Loucy (cell line): ENCODE results near the gene NRP1.

Experiments
- H2AFZ ChIP-seq: fragments of 200-600 bp; sonication (generic); 2 replicates; pipeline ENCODE4 v1.6.0; 2016; ENCODE audit warnings: antibody characterized with exemption, mild to moderate bottlenecking, low read length, moderate library complexity
- H3F3A ChIP-seq: fragments of 200-600 bp; 2 replicates; pipeline ENCODE4 v1.6.0; 2016; ENCODE audit warnings: antibody characterized with exemption, low read depth, mild to moderate bottlenecking
- H3K27me3 ChIP-seq: fragments of 200-600 bp; sonication (generic); 2 replicates; pipeline ENCODE4 v1.6.1; 2014; ENCODE audit warnings: low read length, mild to moderate bottlenecking; ENCODE audit not compliant: insufficient read depth, poor library complexity, severe bottlenecking
- H3K36me3 ChIP-seq: fragments of 200-600 bp; sonication (generic); 2 replicates; pipeline ENCODE4 v1.6.1; 2016; ENCODE audit warnings: low read length; ENCODE audit not compliant: insufficient read depth
- H3K4me1 ChIP-seq: fragments of 200-600 bp; sonication (generic); 2 replicates; pipeline ENCODE4 v1.5.1; 2014; ENCODE audit warnings: low read length, mild to moderate bottlenecking; ENCODE audit not compliant: insufficient read depth, poor library complexity, severe bottlenecking
- H3K4me2 ChIP-seq: fragments of 200-600 bp; sonication (generic); 2 replicates; pipeline ENCODE4 v1.6.0; 2014; ENCODE audit warnings: antibody characterized with exemption, low read length, low read depth, mild to moderate bottlenecking; ENCODE audit not compliant: poor library complexity, severe bottlenecking
- H3K4me3 ChIP-seq: fragments of 200-600 bp; sonication (generic); 2 replicates; pipeline ENCODE4 v1.5.1; 2014; ENCODE audit warnings: low read length, mild to moderate bottlenecking, mixed read lengths; ENCODE audit not compliant: poor library complexity, severe bottlenecking
- H3K79me2 ChIP-seq: fragments of 200-600 bp; sonication (generic); 2 replicates; pipeline ENCODE4 v1.6.1; 2014; ENCODE audit warnings: low read length; ENCODE audit not compliant: insufficient read depth
- H3K9ac ChIP-seq: fragments of 200-600 bp; sonication (generic); 2 replicates; pipeline ENCODE4 v1.6.0; 2014; ENCODE audit warnings: mild to moderate bottlenecking, low read depth, low read length, moderate library complexity; ENCODE audit not compliant: poor library complexity, severe bottlenecking
- H3K9me2 ChIP-seq: fragments of 200-600 bp; sonication (generic); replicated peaks from 2 replicates; pipeline ENCODE4 v1.6.1; 2016; ENCODE audit warnings: low read depth, low read length, mixed read lengths
- H3K9me3 ChIP-seq: fragments of 200-600 bp; sonication (generic); 2 replicates; pipeline ENCODE4 v1.6.1; 2014; ENCODE audit warnings: mild to moderate bottlenecking, antibody characterized with exemption, low read length, low read depth; ENCODE audit not compliant: insufficient read depth
- H4K20me1 ChIP-seq: fragments of 200-600 bp; sonication (generic); 2 replicates; pipeline ENCODE4 v1.6.0; 2014; ENCODE audit warnings: antibody characterized with exemption, low read length, mild to moderate bottlenecking; ENCODE audit not compliant: insufficient read depth, poor library complexity, severe bottlenecking
- CTCF ChIP-seq: fragments of 200-600 bp; sonication (generic); conservative IDR thresholded peaks from 2 replicates; pipeline ENCODE4 v1.5.1; 2014; ENCODE audit warnings: mild to moderate bottlenecking, antibody characterized with exemption, low read length
- EZH2phosphoT487 ChIP-seq: fragments of 200-600 bp; IDR thresholded peaks from 2 replicates; pipeline ENCODE4 v1.6.1; 2018; ENCODE audit warnings: antibody characterized with exemption, mild to moderate bottlenecking, moderate library complexity, borderline replicate concordance

NRP1 gene

GRCh38 chr10:33152146-33152545 lies 182.3 kb downstream of the NRP1 start:
- Histone ChIP-seq H3K9ac (no peak overlapping the region), H3K4me2 (no peak overlapping the region), H3K4me3 (no peak overlapping the region), H3K79me2 (no peaks in the 10 kb centered on the region), H3K27me3 (no peaks in the 10 kb centered on the region), H3K4me1 (peaks cover 22% of the 10 kb centered on the region), H4K20me1 (no peaks in the 10 kb centered on the region), H3K36me3 (no peaks in the 10 kb centered on the region), H3F3A (no peaks in the 10 kb centered on the region), H3K9me2 (no peaks in the 10 kb centered on the region), H3K9me3 (no peaks in the 10 kb centered on the region), H2AFZ (no peak overlapping the region)
- TF ChIP-seq CTCF: no peak
- no peak for TF ChIP-seq EZH2phosphoT487

- no peak for TF ChIP-seq EZH2phosphoT487
- no peak for TF ChIP-seq CTCF
- H3K36me3 ChIP-seq: no peaks in the 10 kb centered on the region
Measured at GRCh38 chr10:33151344-33151864, 183.1 kb downstream of the NRP1 start.

GRCh38 chr10:33150889-33151288 lies 183.6 kb downstream of the NRP1 start:
- Histone ChIP-seq H3F3A (no peaks in the 10 kb centered on the region), H3K9me3 (no peaks in the 10 kb centered on the region), H3K27me3 (no peaks in the 10 kb centered on the region), H2AFZ (no peak overlapping the region; the same call in 1 of the 2 replicates), H3K4me2 (no peak overlapping the region), H3K36me3 (no peaks in the 10 kb centered on the region), H3K4me3 (no peak overlapping the region), H3K4me1 (peaks cover 22% of the 10 kb centered on the region), H3K9ac (no peak overlapping the region), H3K9me2 (no peaks in the 10 kb centered on the region), H3K79me2 (no peaks in the 10 kb centered on the region), H4K20me1 (no peaks in the 10 kb centered on the region)
- TF ChIP-seq EZH2phosphoT487: no peak
- no peak for TF ChIP-seq CTCF

More at GRCh38 chr10:33151344-33151864, 183.1 kb downstream of the NRP1 start:
- H3F3A ChIP-seq: no peaks in the 10 kb centered on the region
- H3K4me1 ChIP-seq: peaks cover 22% of the 10 kb centered on the region
- no peaks in the 10 kb centered on the region for H3K79me2 ChIP-seq
- no peaks in the 10 kb centered on the region for H3K9me3 ChIP-seq
- no peak overlapping the region for H2AFZ ChIP-seq
- H4K20me1 ChIP-seq: no peaks in the 10 kb centered on the region
- H3K9me2 ChIP-seq: no peaks in the 10 kb centered on the region
- no peak overlapping the region for H3K4me2 ChIP-seq
- H3K4me3 ChIP-seq: no peak overlapping the region
- no peaks in the 10 kb centered on the region for H3K27me3 ChIP-seq
- no peak overlapping the region for H3K9ac ChIP-seq
